ENCODE measurements around the gene CELA3B.
"Not testable (repeated sequence)": the region's sequence is repeated elsewhere in the genome, so short reads cannot be mapped to it uniquely, and the experiment has no call there.

The CELA3B gene

GRCh38 chr1:21981253-21981652, 4.4 kb downstream of the CELA3B start:
- DNase-seq: not testable (repeated sequence)

- DNase-seq: not testable (repeated sequence)
These were observed 5.3 kb downstream of the CELA3B start for GRCh38 chr1:21982122-21982521.

- not testable (repeated sequence) for DNase-seq
These were observed 6.7 kb downstream of the CELA3B start for GRCh38 chr1:21983539-21983938.

GRCh38 chr1:21985893-21986292, 9.1 kb downstream of the CELA3B start:
- DNase-seq: not testable (repeated sequence)

GRCh38 chr1:21986386-21986785, 9.6 kb downstream of the CELA3B start:
- not testable (repeated sequence) for DNase-seq

GRCh38 chr1:21989672-21990393, 13.0 kb downstream of the CELA3B start:
- not testable (repeated sequence) for DNase-seq

GRCh38 chr1:21992186-21992585, 15.4 kb downstream of the CELA3B start:
- DNase-seq: not testable (repeated sequence)

- DNase-seq: not testable (repeated sequence)
These were observed 17.9 kb downstream of the CELA3B start for GRCh38 chr1:21994716-21995115.

- DNase-seq: not testable (repeated sequence)
These were observed 19.8 kb downstream of the CELA3B start for GRCh38 chr1:21996663-21996970.

- DNase-seq: not testable (repeated sequence)
These were observed 21.2 kb downstream of the CELA3B start for GRCh38 chr1:21997891-21998623.

- not testable (repeated sequence) for DNase-seq
These were observed 21.9 kb downstream of the CELA3B start for GRCh38 chr1:21998624-21999294.

- not testable (repeated sequence) for DNase-seq
These were observed 22.8 kb downstream of the CELA3B start for GRCh38 chr1:21999645-22000044.

- no peak for DNase-seq
These were observed 24.6 kb downstream of the CELA3B start, which contains the start of gene CELA3A for GRCh38 chr1:22001409-22001808. Gene CELA3A, plus strand, starts transcription at chr1:22001657. Its CDS starts 18 bp downstream, at chr1:22001675.

GRCh38 chr1:22002461-22002860, 25.6 kb downstream of the CELA3B start:
- DNase-seq: not testable (repeated sequence)

- not testable (repeated sequence) for DNase-seq
These were observed 26.1 kb downstream of the CELA3B start for GRCh38 chr1:22002875-22003274.

GRCh38 chr1:22003959-22004358, 27.1 kb downstream of the CELA3B start:
- not testable (repeated sequence) for DNase-seq

GRCh38 chr1:22005261-22006149, 28.7 kb downstream of the CELA3B start:
- not testable (repeated sequence) for DNase-seq

GRCh38 chr1:22006736-22007135, 29.9 kb downstream of the CELA3B start:
- DNase-seq: not testable (repeated sequence)

GRCh38 chr1:22007262-22007661, 30.4 kb downstream of the CELA3B start:
- DNase-seq: not testable (repeated sequence)

GRCh38 chr1:22009566-22009965, 32.7 kb downstream of the CELA3B start:
- DNase-seq: not testable (repeated sequence)

- DNase-seq: not testable (repeated sequence)
These were observed 35.9 kb downstream of the CELA3B start for GRCh38 chr1:22012752-22013151.

- not testable (repeated sequence) for DNase-seq
These were observed 37.9 kb downstream of the CELA3B start for GRCh38 chr1:22014575-22015206.
